ENCODE data around the gene ZNF365. TPM values are rescaled to one million over a fixed set of nuclear protein-coding genes. Genes with fewer than 3 reads are reported as not detected.

Gene ZNF365
- total and polyA plus RNA-seq, 9 of the 15 experiments (the other 6 are each of a cell fraction or from before 2014, with no cell fraction given), result 0.03 to 0.04 TPM; not detected in 7

DNA sequence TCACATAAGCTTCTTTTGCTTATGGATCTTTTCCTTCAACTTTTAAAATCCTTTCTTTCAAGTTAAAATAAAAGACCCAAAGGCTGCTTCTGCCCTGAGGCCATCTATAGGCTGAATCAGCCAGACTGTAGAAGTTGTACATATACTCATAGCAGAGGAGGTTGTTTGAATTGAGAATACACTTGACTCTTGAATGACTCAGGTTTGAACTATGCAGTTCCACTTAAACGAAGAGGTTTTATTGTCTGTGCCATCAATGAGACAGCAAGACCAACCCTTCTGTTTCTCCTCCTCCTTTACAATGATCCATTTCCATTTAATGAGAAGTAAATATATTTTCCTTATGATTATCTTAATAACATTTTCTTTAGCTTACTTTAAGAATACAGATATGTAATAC lies 5.8 kb downstream of the ZNF365 start:
- Histone ChIP-seq H3K4me1 (replicated peaks in 1 of 2; ENCODE audit: control insufficient read depth in 2 of 2, insufficient read depth in 2 of 2, low read length in 2 of 2) (no peaks in the 10 kb centered on the region), H3K9me1 (ENCODE audit: control insufficient read depth, insufficient read depth, low read length) (no peaks in the 10 kb centered on the region), H3K27me3 (ENCODE audit: control insufficient read depth in 2 of 2, insufficient read depth in 2 of 2, low read length in 2 of 2) (peaks cover 0 to 8% of the 10 kb centered on the region in 2 experiments; a peak in 2 of 5 replicates), H3K4me2 (ENCODE audit: insufficient read depth, low read length) (no peak overlapping the region), H3K27ac (ENCODE audit: extremely low read depth, low read depth, low read length) (no peak overlapping the region), H4K20me1 (replicated peaks; ENCODE audit: control insufficient read depth, insufficient read depth, low read length) (no peaks in the 10 kb centered on the region), H3K79me2 (ENCODE audit: control insufficient read depth, insufficient read depth, low read length) (no peaks in the 10 kb centered on the region), H3K9ac (ENCODE audit: insufficient read depth in 1 of 2, low read depth in 2 of 2, low read length in 2 of 2) (no peak overlapping the region), H2AFZ (ENCODE audit: low read depth, low read length) (no peak overlapping the region), H3K4me3 (no peak overlapping the region), H3K36me3 (ENCODE audit: control insufficient read depth, insufficient read depth, low read length) (no peaks in the 10 kb centered on the region), H3K9me3 (replicated peaks; ENCODE audit: control insufficient read depth, insufficient read depth, low read depth, low read length) (no peaks in the 10 kb centered on the region)
- DNase-seq (ENCODE audit: extremely low read depth in 1 of 4, low spot score in 3 of 4), result no peak
- no peak for FAIRE-seq
- intact Hi-C loops (cut with micrococcal nuclease) (no loop called here), in situ Hi-C loops (cut with MboI) (no loop called here)
- no TSS peak for BruUV-seq (replicated peaks)
- ChIA-PET CTCF (ENCODE audit: low intra/inter-chr PET ratio) (no interaction called here), POLR2A (no interaction called here)
- ATAC-seq, result no peak
- 0% methylated on average over 1 of the region's 1 CpG for WGBS (ENCODE audit: insufficient coverage, low coverage, missing lambda C conversion rate)
- TF ChIP-seq, protein P1, sequence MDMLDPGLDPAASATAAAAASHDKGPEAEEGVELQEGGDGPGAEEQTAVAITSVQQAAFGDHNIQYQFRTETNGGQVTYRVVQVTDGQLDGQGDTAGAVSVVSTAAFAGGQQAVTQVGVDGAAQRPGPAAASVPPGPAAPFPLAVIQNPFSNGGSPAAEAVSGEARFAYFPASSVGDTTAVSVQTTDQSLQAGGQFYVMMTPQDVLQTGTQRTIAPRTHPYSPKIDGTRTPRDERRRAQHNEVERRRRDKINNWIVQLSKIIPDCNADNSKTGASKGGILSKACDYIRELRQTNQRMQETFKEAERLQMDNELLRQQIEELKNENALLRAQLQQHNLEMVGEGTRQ (CRISPR knock-in tag; IDR thresholded peaks at IDR 0.05), result no peak
- TF ChIP-seq ZNF146 (CRISPR knock-in tag; IDR thresholded peaks at IDR 0.05; ENCODE audit: unreplicated experiment), result no peak
- TF ChIP-seq, protein P2, sequence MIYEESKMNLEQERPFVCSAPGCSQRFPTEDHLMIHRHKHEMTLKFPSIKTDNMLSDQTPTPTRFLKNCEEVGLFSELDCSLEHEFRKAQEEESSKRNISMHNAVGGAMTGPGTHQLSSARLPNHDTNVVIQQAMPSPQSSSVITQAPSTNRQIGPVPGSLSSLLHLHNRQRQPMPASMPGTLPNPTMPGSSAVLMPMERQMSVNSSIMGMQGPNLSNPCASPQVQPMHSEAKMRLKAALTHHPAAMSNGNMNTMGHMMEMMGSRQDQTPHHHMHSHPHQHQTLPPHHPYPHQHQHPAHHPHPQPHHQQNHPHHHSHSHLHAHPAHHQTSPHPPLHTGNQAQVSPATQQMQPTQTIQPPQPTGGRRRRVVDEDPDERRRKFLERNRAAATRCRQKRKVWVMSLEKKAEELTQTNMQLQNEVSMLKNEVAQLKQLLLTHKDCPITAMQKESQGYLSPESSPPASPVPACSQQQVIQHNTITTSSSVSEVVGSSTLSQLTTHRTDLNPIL (CRISPR knock-in tag; IDR thresholded peaks at IDR 0.05), result no peak
- TF ChIP-seq KHSRP (IDR thresholded peaks at IDR 0.05), result no peak
- no peak for TF ChIP-seq BRF1 (IDR thresholded peaks at IDR 0.05; ENCODE audit: borderline replicate concordance, extremely low read depth, insufficient read length)
- TF ChIP-seq, protein P3, sequence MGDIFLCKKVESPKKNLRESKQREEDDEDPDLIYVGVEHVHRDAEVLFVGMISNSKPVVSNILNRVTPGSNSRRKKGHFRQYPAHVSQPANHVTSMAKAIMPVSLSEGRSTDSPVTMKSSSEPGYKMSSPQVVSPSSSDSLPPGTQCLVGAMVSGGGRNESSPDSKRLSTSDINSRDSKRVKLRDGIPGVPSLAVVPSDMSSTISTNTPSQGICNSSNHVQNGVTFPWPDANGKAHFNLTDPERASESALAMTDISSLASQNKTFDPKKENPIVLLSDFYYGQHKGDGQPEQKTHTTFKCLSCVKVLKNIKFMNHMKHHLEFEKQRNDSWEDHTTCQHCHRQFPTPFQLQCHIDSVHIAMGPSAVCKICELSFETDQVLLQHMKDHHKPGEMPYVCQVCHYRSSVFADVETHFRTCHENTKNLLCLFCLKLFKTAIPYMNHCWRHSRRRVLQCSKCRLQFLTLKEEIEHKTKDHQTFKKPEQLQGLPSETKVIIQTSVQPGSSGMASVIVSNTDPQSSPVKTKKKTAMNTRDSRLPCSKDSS (IDR thresholded peaks at IDR 0.05; ENCODE audit: low read depth, partially characterized antibody), result no peak
- no peak for TF ChIP-seq ZNF324 (CRISPR knock-in tag; IDR thresholded peaks at IDR 0.05)
- TF ChIP-seq SRSF3 (IDR thresholded peaks at IDR 0.05; ENCODE audit: insufficient read depth, low read length), result no peak
- TF ChIP-seq NR2C2 (CRISPR knock-in tag; IDR thresholded peaks at IDR 0.05), result no peak
- TF ChIP-seq NR2C2 (tag; IDR thresholded peaks at IDR 0.05), result no peak
- no peak for TF ChIP-seq SUPT5H (IDR thresholded peaks at IDR 0.05)
- no peak for TF ChIP-seq DACH1 (IDR thresholded peaks at IDR 0.05; ENCODE audit: partially characterized antibody)
- no peak for TF ChIP-seq NFE2 (IDR thresholded peaks at IDR 0.05; ENCODE audit: low read depth)
- TF ChIP-seq HNRNPL (IDR thresholded peaks at IDR 0.05; ENCODE audit: low read depth, low read length), result no peak
- TF ChIP-seq, protein P4, sequence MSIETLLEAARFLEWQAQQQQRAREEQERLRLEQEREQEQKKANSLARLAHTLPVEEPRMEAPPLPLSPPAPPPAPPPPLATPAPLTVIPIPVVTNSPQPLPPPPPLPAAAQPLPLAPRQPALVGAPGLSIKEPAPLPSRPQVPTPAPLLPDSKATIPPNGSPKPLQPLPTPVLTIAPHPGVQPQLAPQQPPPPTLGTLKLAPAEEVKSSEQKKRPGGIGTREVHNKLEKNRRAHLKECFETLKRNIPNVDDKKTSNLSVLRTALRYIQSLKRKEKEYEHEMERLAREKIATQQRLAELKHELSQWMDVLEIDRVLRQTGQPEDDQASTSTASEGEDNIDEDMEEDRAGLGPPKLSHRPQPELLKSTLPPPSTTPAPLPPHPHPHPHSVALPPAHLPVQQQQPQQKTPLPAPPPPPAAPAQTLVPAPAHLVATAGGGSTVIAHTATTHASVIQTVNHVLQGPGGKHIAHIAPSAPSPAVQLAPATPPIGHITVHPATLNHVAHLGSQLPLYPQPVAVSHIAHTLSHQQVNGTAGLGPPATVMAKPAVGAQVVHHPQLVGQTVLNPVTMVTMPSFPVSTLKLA (conservative IDR thresholded peaks at IDR 0.05), result no peak
